Dermis blood vessel endothelial cell (primary cell): ENCODE measurements around the gene KIAA0753. TPM values are rescaled to one million over a fixed set of nuclear protein-coding genes. Genes with fewer than 3 reads are reported as not detected.

Source experiments
- DNase-seq: peaks from one replicate; pipeline ENCODE4 v3.0.0; 2010
- total RNA-seq: library from RNA; depleted of rRNA; stranded (reverse); fragments of >200 nt; gene quantifications from 2 replicates; pipeline ENCODE4 v1.2.3, GENCODE V29; 2014

KIAA0753 gene
- total RNA-seq: 8.9 and 11.7 TPM in 2 replicates

- DNase-seq: peak; percentile 94
These were observed at the start of gene KIAA0753, which contains the start of gene TXNDC17 for GRCh38 chr17:6640536-6641246. Gene KIAA0753 (minus strand): TSS chr17:6640711. CDS start chr17:6635103, 5,608 bp downstream. Gene TXNDC17 (plus strand): TSS chr17:6641060. CDS start chr17:6641083, 23 bp downstream.

GRCh38 chr17:6688944-6689343 lies 48.4 kb upstream of the KIAA0753 start:
- DNase-seq: no peak

DNA sequence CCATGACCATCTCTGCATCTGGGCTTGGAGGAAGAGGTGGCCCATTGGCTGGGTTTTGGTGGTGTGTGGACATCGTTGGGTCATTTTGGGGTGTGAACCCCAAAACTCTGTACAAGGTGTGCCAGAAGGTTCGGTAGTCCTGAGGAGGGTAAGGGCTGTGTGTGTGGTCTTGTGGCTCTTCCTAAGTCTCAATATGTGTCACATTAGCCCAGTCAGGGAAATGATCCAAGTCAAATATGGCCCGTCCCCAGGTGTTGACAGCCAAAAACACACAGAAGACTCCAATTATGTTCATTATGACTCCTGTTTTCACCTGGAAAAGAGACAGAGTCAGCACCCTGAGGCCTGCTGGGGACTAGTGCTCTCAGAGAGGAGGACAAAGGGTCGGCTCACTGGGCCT lies 45.5 kb upstream of the KIAA0753 start:
- no peak for DNase-seq

GRCh38 chr17:6684881-6685767 lies 44.6 kb upstream of the KIAA0753 start:
- DNase-seq: no peak

DNA sequence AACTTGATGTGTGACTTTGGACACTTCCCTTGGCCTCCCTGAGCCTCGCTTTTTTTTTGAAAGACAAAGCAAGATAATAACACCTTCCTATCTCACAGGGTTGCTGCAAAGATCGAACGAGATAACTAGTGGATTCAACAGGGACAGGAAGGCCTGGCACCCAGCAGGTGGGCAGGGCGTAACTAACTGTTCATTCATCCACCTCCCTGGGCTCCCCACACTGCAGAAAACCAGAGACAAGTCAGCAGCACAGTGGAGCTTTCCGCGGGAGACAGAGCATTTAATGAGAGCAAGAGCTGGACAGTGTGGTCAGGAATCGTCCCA lies 43.9 kb upstream of the KIAA0753 start:
- DNase-seq: no peak

- no peak for DNase-seq
These were observed 43.4 kb upstream of the KIAA0753 start for GRCh38 chr17:6683730-6684459.

- DNase-seq: no peak
These were observed 42.7 kb upstream of the KIAA0753 start for GRCh38 chr17:6683081-6683684.

- no peak for DNase-seq
These were observed 41.8 kb upstream of the KIAA0753 start for GRCh38 chr17:6682339-6682738.

GRCh38 chr17:6681671-6682070 lies 41.2 kb upstream of the KIAA0753 start:
- DNase-seq: no peak

DNA sequence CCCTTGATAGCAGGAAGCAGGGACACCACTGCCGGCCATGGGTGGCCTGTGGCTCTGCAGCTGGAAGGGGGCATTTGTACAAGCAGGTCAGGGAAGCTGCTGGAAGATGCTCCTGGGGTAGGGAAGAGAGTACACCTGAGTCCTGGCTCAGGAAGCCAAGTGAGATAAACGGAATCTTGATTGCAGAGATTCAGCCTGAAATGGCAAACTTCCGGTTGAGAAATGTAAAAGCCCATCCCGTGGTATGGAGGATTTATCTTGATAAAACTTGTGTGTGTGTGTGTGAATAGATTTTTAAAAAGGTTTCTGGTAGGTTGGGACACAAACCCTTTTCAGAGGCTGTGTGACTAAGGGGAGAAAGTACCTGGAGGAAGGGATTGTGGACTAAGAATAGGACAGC lies 40.7 kb upstream of the KIAA0753 start:
- DNase-seq: no peak

DNA sequence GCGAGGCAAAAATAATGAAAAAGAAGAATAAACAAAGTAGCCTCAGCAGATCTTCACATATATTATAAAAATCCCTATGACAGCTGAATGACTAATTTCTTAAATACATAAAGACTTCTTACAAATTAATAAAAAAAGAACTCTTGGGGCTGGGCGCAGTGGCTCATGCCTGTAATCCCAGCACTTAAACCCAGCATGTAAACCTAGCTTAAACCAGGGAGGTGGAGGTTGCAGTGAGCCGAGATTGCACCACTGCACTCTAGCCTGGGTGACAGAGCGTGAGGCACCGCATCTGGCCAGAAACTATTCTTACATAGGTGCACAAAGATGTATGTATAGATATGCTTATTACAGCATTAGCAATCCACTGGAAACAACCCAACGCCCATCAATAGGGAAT lies 38.7 kb upstream of the KIAA0753 start:
- DNase-seq: no peak

- no peak for DNase-seq
These were observed 37.4 kb upstream of the KIAA0753 start for GRCh38 chr17:6677946-6678345.

GRCh38 chr17:6677158-6677831 lies 36.8 kb upstream of the KIAA0753 start:
- DNase-seq: no peak

DNA sequence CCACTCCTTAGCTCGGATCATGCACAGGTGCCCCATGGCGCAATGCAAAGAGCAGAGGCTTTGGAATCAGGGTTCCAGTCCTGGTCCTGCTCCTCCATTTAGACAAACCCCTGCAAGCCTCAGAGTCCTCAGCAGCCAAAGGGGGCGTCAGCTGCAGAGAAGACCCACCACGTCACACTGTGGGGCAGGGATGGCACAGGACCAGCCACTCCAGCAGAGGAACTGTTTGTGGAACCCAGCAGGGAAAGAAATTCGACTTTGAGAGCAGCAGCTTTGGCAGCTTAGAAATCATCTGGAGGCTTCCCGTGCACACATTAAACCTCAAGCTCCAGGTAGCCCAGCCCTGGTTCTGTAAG lies 36.3 kb upstream of the KIAA0753 start:
- no peak for DNase-seq

- DNase-seq: no peak
These were observed 34.8 kb upstream of the KIAA0753 start for GRCh38 chr17:6675201-6675825.

- no peak for DNase-seq
These were observed 34.1 kb upstream of the KIAA0753 start for GRCh38 chr17:6674586-6674985.

DNA sequence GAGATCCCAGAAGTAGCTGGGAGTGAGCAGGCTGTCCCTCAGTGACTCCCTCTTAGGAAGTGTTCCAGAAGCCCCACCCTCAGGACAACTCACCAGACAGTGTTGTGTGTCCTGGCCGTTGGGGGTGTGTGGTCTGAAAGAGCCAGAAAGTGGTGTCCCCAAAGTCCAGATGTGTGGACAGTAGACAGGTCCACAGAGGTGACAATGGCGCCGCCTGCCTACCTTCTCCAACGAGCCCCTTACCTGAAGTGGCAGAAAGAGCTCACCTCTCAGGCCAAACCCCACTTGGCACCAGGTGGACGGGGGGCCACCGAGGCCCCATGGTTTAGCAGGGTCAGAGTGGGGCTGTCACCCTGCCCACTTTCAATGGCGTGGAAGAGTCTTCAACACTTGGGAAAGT lies 30.9 kb upstream of the KIAA0753 start:
- DNase-seq: no peak

- DNase-seq: no peak
These were observed 30.5 kb upstream of the KIAA0753 start for GRCh38 chr17:6670999-6671398.

DNA sequence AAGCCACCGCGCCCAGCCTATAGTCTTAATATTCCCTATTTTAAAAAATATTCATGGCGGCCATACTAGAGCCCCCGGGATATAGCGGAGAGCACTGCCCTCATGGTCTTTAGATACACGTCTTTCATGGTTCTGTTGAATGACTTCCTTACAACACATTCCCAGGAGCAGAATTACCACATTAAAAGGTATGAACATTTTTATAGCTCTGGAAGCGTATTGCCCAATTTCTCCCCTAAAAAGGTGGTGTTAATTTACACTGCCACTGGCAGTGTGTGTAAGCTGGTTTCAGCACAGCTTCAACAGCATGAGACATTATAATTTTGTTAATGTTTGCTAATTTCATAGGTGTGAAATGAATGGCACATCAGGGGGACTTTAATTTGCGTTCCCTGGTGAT lies 30.1 kb upstream of the KIAA0753 start:
- no peak for DNase-seq

DNA sequence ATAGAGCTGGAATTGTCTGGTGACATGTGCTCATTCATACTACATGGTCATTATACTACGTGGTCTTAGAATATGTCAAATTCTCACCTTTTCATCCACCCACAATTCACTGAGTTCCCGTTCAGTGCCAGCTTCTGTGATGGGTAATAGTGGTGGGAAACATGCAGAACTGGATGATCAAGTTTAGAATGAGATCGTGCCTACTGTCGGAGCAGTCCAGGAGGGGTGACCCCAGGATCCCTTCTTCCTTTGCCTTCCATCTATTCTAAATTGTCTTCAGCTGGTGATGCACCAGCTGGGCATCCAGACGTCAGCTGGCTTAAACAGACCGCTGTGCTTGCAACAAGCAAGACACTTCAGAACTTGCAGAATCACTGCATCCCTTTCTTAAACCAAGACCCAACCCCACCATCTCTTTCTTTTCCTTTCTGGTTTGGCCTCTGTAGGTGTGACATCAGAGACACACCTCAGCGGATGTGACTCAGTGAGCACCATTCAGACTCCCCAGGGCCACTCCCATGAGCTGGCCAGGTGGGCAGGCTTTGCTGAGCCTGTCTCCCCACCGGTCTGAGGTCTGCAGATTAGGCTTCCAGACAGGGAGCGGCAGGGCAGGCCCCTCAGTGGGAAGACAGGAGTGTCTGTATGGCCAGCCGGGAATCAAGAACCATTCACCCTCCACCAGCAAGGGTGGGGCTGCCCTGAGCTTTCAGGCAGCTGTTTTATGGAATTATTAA lies 29.1 kb upstream of the KIAA0753 start:
- DNase-seq: no peak
